Measurements from ENCODE around the gene NRG4. TPM values are rescaled to one million over a fixed set of nuclear protein-coding genes. Genes with fewer than 3 reads are reported as not detected.

Gene NRG4
- total and polyA plus RNA-seq, 8 donors = 0.32 to 3.7 (median 2.3) TPM

- intact Hi-C loops (cut with DNase I) = no loop called here
- Histone ChIP-seq H3K4me1 (peaks cover 0 to 14% of the 10 kb centered on the region in 2 donors), H3K27me3 (peaks cover 3 to 11% of the 10 kb centered on the region in 2 donors), H3K4me3 (no peak overlapping the region), H3K27ac (no peak overlapping the region), H3K36me3 (no peaks in the 10 kb centered on the region), H3K9me3 (peaks cover 0 to 3% of the 10 kb centered on the region in 2 donors)
- no peak for ATAC-seq
- TF ChIP-seq CTCF (IDR thresholded peaks at IDR 0.05) = no peak
- DNase-seq = no peak
These were observed 1.6 kb downstream of the NRG4 start for GRCh38 chr15:76010613-76011012.

- DNase-seq (peak in 1 of 4 donors; percentile 38), ATAC-seq (peak; percentile 43)
- no peak for TF ChIP-seq CTCF (IDR thresholded peaks at IDR 0.05)
- Histone ChIP-seq H3K27ac (no peak overlapping the region), H3K36me3 (no peaks in the 10 kb centered on the region), H3K4me1 (peaks cover 0 to 10% of the 10 kb centered on the region in 2 donors), H3K27me3 (peaks cover 3 to 6% of the 10 kb centered on the region in 2 donors), H3K9me3 (no peaks in the 10 kb centered on the region), H3K4me3 (no peak overlapping the region)
- intact Hi-C loops (cut with DNase I) = no loop called here
These were observed 6.0 kb downstream of the NRG4 start for GRCh38 chr15:76006136-76006778.

- H3K27ac ChIP-seq = no peak overlapping the region
- no peak for DNase-seq
- H3K4me3 ChIP-seq = no peak overlapping the region
- intact Hi-C loops (cut with DNase I) = no loop called here
- no peaks in the 10 kb centered on the region for H3K27me3 ChIP-seq
- H3K36me3 ChIP-seq = no peaks in the 10 kb centered on the region
- ATAC-seq = no peak
- no peak for TF ChIP-seq CTCF (IDR thresholded peaks at IDR 0.05)
- H3K9me3 ChIP-seq = no peaks in the 10 kb centered on the region
- H3K4me1 ChIP-seq = peaks cover 0 to 10% of the 10 kb centered on the region in 2 donors
These were observed 8.9 kb downstream of the NRG4 start for GRCh38 chr15:76003364-76003763.

GRCh38 chr15:75995611-75996010, 16.6 kb downstream of the NRG4 start:
- DNase-seq (no peak), ATAC-seq (no peak)
- intact Hi-C loops (cut with DNase I) = no loop called here
- TF ChIP-seq CTCF (IDR thresholded peaks at IDR 0.05) = no peak
- H3K36me3 ChIP-seq = no peaks in the 10 kb centered on the region
- H3K9me3 ChIP-seq = peaks cover 0 to 10% of the 10 kb centered on the region in 2 donors
- no peak overlapping the region for H3K27ac ChIP-seq
- no peak overlapping the region for H3K4me3 ChIP-seq
- no peaks in the 10 kb centered on the region for H3K4me1 ChIP-seq
- no peaks in the 10 kb centered on the region for H3K27me3 ChIP-seq

GRCh38 chr15:75994220-75994619, 18.0 kb downstream of the NRG4 start:
- intact Hi-C loops (cut with DNase I) = no loop called here
- no peak for DNase-seq
- no peaks in the 10 kb centered on the region for H3K36me3 ChIP-seq
- H3K9me3 ChIP-seq = peaks cover 0 to 10% of the 10 kb centered on the region in 2 donors
- no peak for TF ChIP-seq CTCF (IDR thresholded peaks at IDR 0.05)
- no peak for ATAC-seq
- no peaks in the 10 kb centered on the region for H3K4me1 ChIP-seq
- H3K27me3 ChIP-seq = no peaks in the 10 kb centered on the region
- no peak overlapping the region for H3K27ac ChIP-seq
- no peak overlapping the region for H3K4me3 ChIP-seq

All from left lung (tissue), 10 donors.